H1 (cell line): ENCODE results near the gene COMP. TPM values are rescaled to one million over a fixed set of nuclear protein-coding genes. Genes with fewer than 3 reads are reported as not detected.

ENCODE experiments used
- EGR1 ChIP-seq: IDR thresholded peaks from 2 replicates; pipeline ENCODE4 v1.6.1; 2011; ENCODE audit warnings: low read depth, low read length, borderline replicate concordance
- POLR2AphosphoS5 ChIP-seq: IDR thresholded peaks from 2 replicates; pipeline ENCODE4 v1.6.1; 2011; ENCODE audit warnings: low read depth, low read length
- polyA plus RNA-seq, 7 experiments: library from polyadenylated mRNA; depleted of rRNA in 3 of 7; stranded (reverse) in 5 of 7; unstranded in 2 of 7; fragments of >200 nt in 5 of 7; fragments of 200-250 nt in 2 of 7; gene quantifications; 1 replicate in 5 of 7; 2 replicates in 1 of 7; 4 replicates in 1 of 7; pipeline versions ENCODE4 v1.2.1 to v1.2.3, GENCODE V29; 2011 to 2013; ENCODE audit warnings: missing spikeins in 2 of 7, mixed read lengths in 2 of 7
- total RNA-seq: library from RNA; stranded (reverse); fragmentation: NEBNext Ultra II Directional; extraction: Animal tissue kit (Norgen Biotek cat#: 25700); gene quantifications from 2 replicates; pipeline ENCODE4 v1.2.1, GENCODE V29; 2021
- TF ChIP-seq, protein P1 (sequence below), 3 experiments: IDR thresholded peaks; 1 replicate in 2 of 3; 2 replicates in 1 of 3; pipeline versions ENCODE4 v1.5.1 to v1.6.1; 2011; ENCODE audit warnings: low read length in 3 of 3, mild to moderate bottlenecking in 3 of 3, inconsistent platforms in 2 of 3, low read depth in 1 of 3, moderate library complexity in 1 of 3; ENCODE audit not compliant: insufficient read depth in 1 of 3; ENCODE audit errors: control extremely low read depth in 1 of 3
- TF ChIP-seq, protein P2 (sequence below): IDR thresholded peaks from 2 replicates; pipeline ENCODE4 v1.6.1; 2011; ENCODE audit warnings: low read depth, mild to moderate bottlenecking, low read length; ENCODE audit not compliant: insufficient read depth

COMP gene
- total and polyA plus RNA-seq, 2 of the 8 experiments (the other 6 are each of a cell fraction or from before 2014, with no cell fraction given): 0.17 TPM

DNA sequence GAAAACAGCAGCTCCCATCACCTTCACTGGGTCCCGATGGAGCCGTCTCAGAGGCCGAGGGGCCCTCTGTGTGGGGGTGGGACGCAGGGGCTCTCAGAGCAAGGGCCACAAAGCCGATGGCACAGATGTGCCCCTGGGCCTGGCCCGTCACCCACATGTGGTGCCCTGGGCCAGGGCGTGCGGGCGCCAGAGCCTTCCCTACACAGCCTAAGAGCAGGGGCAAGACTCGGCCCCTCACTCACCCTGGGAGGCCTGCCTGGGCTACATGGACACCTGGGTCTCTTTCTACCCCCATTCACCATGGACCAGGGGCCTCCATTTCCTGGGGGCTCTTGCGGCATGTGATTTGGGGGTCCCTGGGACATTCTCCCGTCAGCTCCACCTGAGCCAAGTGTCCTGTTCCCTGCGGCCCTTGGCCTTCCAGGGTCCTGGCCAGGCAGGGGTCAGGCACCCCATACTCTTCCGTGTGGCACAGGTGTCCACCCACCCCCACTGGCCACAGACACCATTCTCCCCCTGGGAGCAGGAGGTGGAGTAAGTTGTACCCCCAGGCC, 10.0 kb downstream of the COMP start (continued):
- TF ChIP-seq, protein P1, sequence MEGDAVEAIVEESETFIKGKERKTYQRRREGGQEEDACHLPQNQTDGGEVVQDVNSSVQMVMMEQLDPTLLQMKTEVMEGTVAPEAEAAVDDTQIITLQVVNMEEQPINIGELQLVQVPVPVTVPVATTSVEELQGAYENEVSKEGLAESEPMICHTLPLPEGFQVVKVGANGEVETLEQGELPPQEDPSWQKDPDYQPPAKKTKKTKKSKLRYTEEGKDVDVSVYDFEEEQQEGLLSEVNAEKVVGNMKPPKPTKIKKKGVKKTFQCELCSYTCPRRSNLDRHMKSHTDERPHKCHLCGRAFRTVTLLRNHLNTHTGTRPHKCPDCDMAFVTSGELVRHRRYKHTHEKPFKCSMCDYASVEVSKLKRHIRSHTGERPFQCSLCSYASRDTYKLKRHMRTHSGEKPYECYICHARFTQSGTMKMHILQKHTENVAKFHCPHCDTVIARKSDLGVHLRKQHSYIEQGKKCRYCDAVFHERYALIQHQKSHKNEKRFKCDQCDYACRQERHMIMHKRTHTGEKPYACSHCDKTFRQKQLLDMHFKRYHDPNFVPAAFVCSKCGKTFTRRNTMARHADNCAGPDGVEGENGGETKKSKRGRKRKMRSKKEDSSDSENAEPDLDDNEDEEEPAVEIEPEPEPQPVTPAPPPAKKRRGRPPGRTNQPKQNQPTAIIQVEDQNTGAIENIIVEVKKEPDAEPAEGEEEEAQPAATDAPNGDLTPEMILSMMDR (IDR thresholded peaks at IDR 0.05; ENCODE audit: control extremely low read depth in 1 of 3, insufficient read depth in 1 of 3, low read depth in 1 of 3, low read length in 3 of 3): no peak
- TF ChIP-seq, protein P2, sequence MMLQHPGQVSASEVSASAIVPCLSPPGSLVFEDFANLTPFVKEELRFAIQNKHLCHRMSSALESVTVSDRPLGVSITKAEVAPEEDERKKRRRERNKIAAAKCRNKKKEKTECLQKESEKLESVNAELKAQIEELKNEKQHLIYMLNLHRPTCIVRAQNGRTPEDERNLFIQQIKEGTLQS: no peak
- no peak for TF ChIP-seq EGR1
- no peak for TF ChIP-seq POLR2AphosphoS5
